Heart left ventricle (tissue), 16 donors: Measurements from ENCODE around the gene MSI2. TPM values are rescaled to one million over a fixed set of nuclear protein-coding genes. Genes with fewer than 3 reads are reported as not detected.

Experiments
- ATAC-seq, 4 donors: fragments of 200-7000 bp; cut with Tn5 transposase; one replicate each; pipeline ENCODE4 v1.9.1; 2020 to 2022; ENCODE audit warnings: moderate library complexity in 4 of 4, mild to moderate bottlenecking in 3 of 4, moderate number of reproducible peaks in 1 of 4
- DNase-seq, 5 donors: peaks; one replicate each; pipeline ENCODE4 v3.0.0-alpha.2; 2020
- H3K27ac ChIP-seq, 12 donors: fragments of 200-600 bp; sonication (generic) in 4 of 12; one replicate each; pipeline versions ENCODE4 v1.5.0 to v1.8.0; 2016 to 2022; ENCODE audit warnings: mild to moderate bottlenecking in 2 of 12
- H3K27me3 ChIP-seq, 9 donors: fragments of 200-600 bp; sonication (generic) in 2 of 9; one replicate each; pipeline versions ENCODE4 v1.5.1 to v1.8.0; 2016 to 2022; ENCODE audit warnings: mild to moderate bottlenecking in 3 of 9
- H3K36me3 ChIP-seq, 9 donors: fragments of 200-600 bp; sonication (generic) in 2 of 9; one replicate each; pipeline versions ENCODE4 v1.5.0 to v1.8.0; 2018 to 2022; ENCODE audit warnings: mild to moderate bottlenecking in 2 of 9
- H3K4me1 ChIP-seq, 12 donors: fragments of 200-600 bp; sonication (generic) in 4 of 12; one replicate each; pipeline versions ENCODE4 v1.5.0 to v1.8.0; 2016 to 2022; ENCODE audit warnings: mild to moderate bottlenecking in 3 of 12
- H3K4me3 ChIP-seq, 12 donors: fragments of 200-600 bp; sonication (generic) in 4 of 12; one replicate each; pipeline versions ENCODE4 v1.5.0 to v1.8.0; 2017 to 2022; ENCODE audit warnings: mild to moderate bottlenecking in 9 of 12, moderate library complexity in 4 of 12
- H3K9me3 ChIP-seq, 12 donors: fragments of 200-600 bp; sonication (generic) in 4 of 12; one replicate each; pipeline versions ENCODE4 v1.5.0 to v1.8.0; 2016 to 2022; ENCODE audit warnings: mild to moderate bottlenecking in 1 of 12
- POLR2A ChIP-seq, 2 donors: fragments of 450-650 bp; IDR thresholded peaks; one replicate each; pipeline ENCODE4 v1.6.1; 2017; ENCODE audit warnings: antibody characterized with exemption in 2 of 2, mild to moderate bottlenecking in 2 of 2, moderate library complexity in 2 of 2
- WGBS, 4 donors: extraction: QIAGEN DNeasy Blood & Tissue Kit in 2 of 4; methylation state at CpG; one replicate each; pipeline versions ENCODE4 v1.1.5 to v1.1.7; 2013 to 2018; 5-methylcytosine and 5-hydroxymethylcytosine counted together
- intact Hi-C, 10 donors: fragments of 100-400 bp; cut with DNase I; formaldehyde crosslinking; loops; one replicate each; pipeline versions ENCODE4 v1.11.1 to v1.14.2; 2022
- polyA plus RNA-seq, 2 donors: library from polyadenylated mRNA; stranded (reverse); fragments of 200-250 nt; gene quantifications; one replicate each; pipeline ENCODE4 v1.2.3, GENCODE V29; 2013
- total RNA-seq, 9 donors: library from RNA; depleted of rRNA in 2 of 9; stranded (reverse); fragments of >200 nt in 2 of 9; fragmentation: NEBNext Ultra II Directional in 3 of 9; extraction: Animal tissue kit (Norgen Biotek cat#: 25700) in 3 of 9; gene quantifications; one replicate each; pipeline versions ENCODE4 v1.1.0 to v1.2.4, GENCODE V29; 2016 to 2023
- TF ChIP-seq, protein P1 (sequence below), 12 donors: fragments of 200-600 bp; sonication (generic) in 4 of 12; IDR thresholded peaks; one replicate each; pipeline versions ENCODE4 v1.5.0 to v1.8.0; 2018 to 2022; ENCODE audit warnings: antibody characterized with exemption in 12 of 12, mild to moderate bottlenecking in 5 of 12
- donor health status: ischemic (EF 13 %, LVEDD 7.1; RV severe dilation, severe dysfunction).
- donor health status: healthy with polysubstance abuse.
- donor health status: DM: no; HTN: yes; CAD: no.
- donor health status: DM: no; HTN: no; CAD: no.
- donor health status: ischemic (EF 25% LVEDD 6.9; RV normal size, moderate dysfunction).
- donor health status: ischemic (EF 25% LVEDD 5.7; RV mildly dilated, moderate dysfunction).
- donor health status: healthy.
- donor health status: DM: yes; HTN: yes; CAD: no.
- donor health status: ischemic (EF 35%, LVEDD 5.7; RV mildly dilated, moderate dysfunction).
- donor health status: nonischemic (EF 11% LVEDD 7.7; RV severe dilation, severe dysfunction).
- donor health status: DM: yes; HTN: yes; CAD: no.
- donor health status: PGD.
- donor health status: ischemic (EF 29% LVEDD 5.4; RV normal size, mild dysfunction).
- donor health status: nonischemic (EF 23%, LVEDD 6.1; RV moderate dilation, normal function).

MSI2 gene
- total and polyA plus RNA-seq, 11 donors, result 35.9 to 120 (median 104) TPM

DNA sequence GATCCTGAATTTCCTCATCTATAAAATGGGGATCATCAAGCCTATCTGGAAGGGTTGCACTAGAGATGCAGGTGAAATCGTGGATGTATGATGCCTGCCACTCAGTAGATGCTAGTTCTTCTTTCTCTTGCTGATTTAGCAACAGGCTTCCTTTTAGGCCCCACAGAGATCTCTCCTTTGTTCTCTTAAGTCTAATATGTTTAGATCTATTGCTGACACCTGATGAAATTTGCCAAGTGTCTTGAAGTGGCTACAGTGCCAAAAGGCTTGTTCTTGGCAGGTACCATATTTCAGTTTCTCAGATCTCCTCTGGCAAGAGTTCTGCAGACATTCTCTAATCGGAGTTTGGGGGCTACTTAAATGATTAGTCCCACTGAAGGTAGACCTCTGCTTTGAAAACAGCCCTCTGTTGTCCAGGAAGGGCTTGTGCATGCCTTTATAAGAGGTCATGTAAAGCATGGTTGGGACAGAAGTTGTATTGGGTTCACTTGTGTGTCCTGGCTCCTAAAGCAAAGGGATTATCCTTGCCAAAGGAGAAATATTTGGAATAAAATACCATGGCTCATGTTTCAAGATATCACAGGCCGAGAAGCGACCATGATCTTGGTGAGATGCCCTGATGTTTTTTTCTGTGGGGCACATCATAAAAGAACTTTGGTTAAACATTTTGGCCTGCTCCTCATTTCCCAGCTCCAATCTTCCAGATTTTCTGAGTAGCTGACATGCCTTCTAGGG lies 234.0 kb downstream of the MSI2 start:
- intact Hi-C loops, result no loop called here
- Histone ChIP-seq H3K36me3 (no peaks in the 10 kb centered on the region), H3K4me1 (peaks cover 0 to 63% (median 42%) of the 10 kb centered on the region in 12 donors), H3K4me3 (no peak overlapping the region), H3K27ac (no peak overlapping the region), H3K9me3 (no peaks in the 10 kb centered on the region), H3K27me3 (no peaks in the 10 kb centered on the region)
- WGBS, 4 donors, result 56 to 60% (median 59%) methylated on average over 4 of the region's 4 CpGs
- TF ChIP-seq, protein P1, sequence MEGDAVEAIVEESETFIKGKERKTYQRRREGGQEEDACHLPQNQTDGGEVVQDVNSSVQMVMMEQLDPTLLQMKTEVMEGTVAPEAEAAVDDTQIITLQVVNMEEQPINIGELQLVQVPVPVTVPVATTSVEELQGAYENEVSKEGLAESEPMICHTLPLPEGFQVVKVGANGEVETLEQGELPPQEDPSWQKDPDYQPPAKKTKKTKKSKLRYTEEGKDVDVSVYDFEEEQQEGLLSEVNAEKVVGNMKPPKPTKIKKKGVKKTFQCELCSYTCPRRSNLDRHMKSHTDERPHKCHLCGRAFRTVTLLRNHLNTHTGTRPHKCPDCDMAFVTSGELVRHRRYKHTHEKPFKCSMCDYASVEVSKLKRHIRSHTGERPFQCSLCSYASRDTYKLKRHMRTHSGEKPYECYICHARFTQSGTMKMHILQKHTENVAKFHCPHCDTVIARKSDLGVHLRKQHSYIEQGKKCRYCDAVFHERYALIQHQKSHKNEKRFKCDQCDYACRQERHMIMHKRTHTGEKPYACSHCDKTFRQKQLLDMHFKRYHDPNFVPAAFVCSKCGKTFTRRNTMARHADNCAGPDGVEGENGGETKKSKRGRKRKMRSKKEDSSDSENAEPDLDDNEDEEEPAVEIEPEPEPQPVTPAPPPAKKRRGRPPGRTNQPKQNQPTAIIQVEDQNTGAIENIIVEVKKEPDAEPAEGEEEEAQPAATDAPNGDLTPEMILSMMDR (IDR thresholded peaks at IDR 0.05), result no peak
- TF ChIP-seq POLR2A (IDR thresholded peaks at IDR 0.05), result no peak
- ATAC-seq, result no peak
- no peak for DNase-seq

DNA sequence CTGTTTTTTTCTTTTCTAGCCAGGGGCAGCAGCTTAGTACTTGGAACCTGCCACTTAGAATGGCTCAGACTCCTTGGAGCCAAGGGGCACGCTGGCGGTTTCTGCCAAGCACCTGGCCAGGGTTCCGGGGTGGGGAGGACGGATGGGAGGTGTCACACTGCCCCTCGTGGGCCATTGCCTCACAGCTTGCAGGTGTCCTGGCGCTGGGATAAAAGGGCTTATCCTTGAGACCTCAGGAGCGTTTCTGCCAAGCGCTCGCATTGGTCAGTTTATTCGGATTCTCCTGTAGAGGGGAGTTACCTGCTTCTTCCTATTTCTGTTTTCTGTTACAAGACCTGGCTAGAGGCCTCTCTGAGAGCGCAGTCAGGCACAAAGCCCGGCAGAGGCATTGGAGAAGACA lies 234.6 kb downstream of the MSI2 start:
- 76 to 83% (median 79%) methylated on average over 12 of the region's 12 CpGs for WGBS, 4 donors
- intact Hi-C loops, result no loop called here
- no peaks in the 10 kb centered on the region for H3K27me3 ChIP-seq
- peaks cover 0 to 60% (median 38%) of the 10 kb centered on the region in 12 donors for H3K4me1 ChIP-seq
- no peak overlapping the region for H3K4me3 ChIP-seq
- DNase-seq (no peak), ATAC-seq (no peak)
- TF ChIP-seq POLR2A (IDR thresholded peaks at IDR 0.05), result no peak
- TF ChIP-seq, protein P1 (IDR thresholded peaks at IDR 0.05), result no peak
- H3K9me3 ChIP-seq, result no peaks in the 10 kb centered on the region
- H3K27ac ChIP-seq, result no peak overlapping the region
- H3K36me3 ChIP-seq, result no peaks in the 10 kb centered on the region

DNA sequence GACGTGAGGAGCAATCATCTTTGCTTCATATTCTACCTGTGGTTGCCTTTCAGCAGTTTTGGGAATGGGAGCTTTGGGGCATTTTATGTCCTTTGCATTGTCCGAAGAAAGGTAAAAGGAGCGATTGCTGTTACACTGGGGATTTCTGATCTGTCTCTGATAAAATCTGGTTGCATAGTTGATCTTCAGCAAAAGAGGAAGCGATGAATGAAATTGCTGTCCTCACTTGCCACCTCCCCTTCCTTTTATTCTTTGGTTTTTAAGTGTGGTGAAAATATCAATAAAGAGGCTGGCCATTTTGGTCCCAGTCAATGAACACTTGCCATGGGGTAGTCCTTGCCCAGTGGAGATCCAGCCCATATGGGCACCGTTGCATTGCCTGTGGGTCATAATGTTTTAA lies 236.8 kb downstream of the MSI2 start:
- Histone ChIP-seq H3K27ac (no peak overlapping the region), H3K9me3 (no peaks in the 10 kb centered on the region), H3K36me3 (no peaks in the 10 kb centered on the region), H3K4me1 (peaks cover 3 to 53% (median 29%) of the 10 kb centered on the region in 12 donors), H3K27me3 (no peaks in the 10 kb centered on the region), H3K4me3 (no peak overlapping the region)
- TF ChIP-seq POLR2A (IDR thresholded peaks at IDR 0.05), result no peak
- TF ChIP-seq, protein P1 (IDR thresholded peaks at IDR 0.05), result no peak
- DNase-seq, result no peak
- intact Hi-C loops, result no loop called here
- ATAC-seq, result no peak
- 89 to 95% (median 90%) methylated on average over 5 of the region's 5 CpGs for WGBS, 4 donors

DNA sequence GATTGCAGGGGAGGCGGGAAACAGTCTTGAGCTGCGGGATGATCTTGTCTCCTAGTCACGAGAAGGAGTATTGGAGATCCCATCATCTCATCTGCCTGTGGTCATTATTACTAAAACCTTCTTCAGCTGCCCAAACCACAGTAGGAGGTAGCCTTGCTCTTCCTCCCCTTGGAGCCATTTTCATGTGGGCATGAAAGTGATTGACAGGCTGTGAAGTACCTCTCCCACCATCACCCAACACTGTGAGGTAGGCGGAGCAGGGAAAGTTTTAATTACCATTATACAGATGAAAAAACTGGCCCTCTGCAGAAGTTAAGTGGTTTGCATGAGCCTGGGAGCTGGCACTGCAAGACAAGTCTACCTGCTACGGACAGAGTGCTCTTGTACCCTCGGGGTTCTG lies 237.3 kb downstream of the MSI2 start:
- Histone ChIP-seq H3K4me3 (no peak overlapping the region), H3K9me3 (no peaks in the 10 kb centered on the region), H3K36me3 (no peaks in the 10 kb centered on the region), H3K4me1 (peaks cover 3 to 49% (median 27%) of the 10 kb centered on the region in 12 donors), H3K27ac (no peak overlapping the region), H3K27me3 (no peaks in the 10 kb centered on the region)
- TF ChIP-seq, protein P1 (IDR thresholded peaks at IDR 0.05), result no peak
- TF ChIP-seq POLR2A (IDR thresholded peaks at IDR 0.05), result no peak
- 92 to 98% (median 96%) methylated on average over 6 of the region's 6 CpGs for WGBS, 4 donors
- DNase-seq (no peak), ATAC-seq (no peak)
- intact Hi-C loops, result no loop called here
